Measurements from ENCODE around the gene BMP4. TPM values are rescaled to one million over a fixed set of nuclear protein-coding genes. Genes with fewer than 3 reads are reported as not detected.
A peak's percentile ranks its signal among the peaks of the same experiment; 100 is the strongest.

Gene BMP4
- total RNA-seq, 1 experiment from 2014 or later, result 13.5 TPM

- H3K36me3 ChIP-seq, result no peaks in the 10 kb centered on the region
- DNase-seq, result no peak
- H3K9me3 ChIP-seq, result no peaks in the 10 kb centered on the region
- H3K4me3 ChIP-seq, result peak overlapping the region; percentile 62
- no peaks in the 10 kb centered on the region for H3K27me3 ChIP-seq
Measured at GRCh38 chr14:53951627-53952303, 4.9 kb downstream of the BMP4 start.

DNA sequence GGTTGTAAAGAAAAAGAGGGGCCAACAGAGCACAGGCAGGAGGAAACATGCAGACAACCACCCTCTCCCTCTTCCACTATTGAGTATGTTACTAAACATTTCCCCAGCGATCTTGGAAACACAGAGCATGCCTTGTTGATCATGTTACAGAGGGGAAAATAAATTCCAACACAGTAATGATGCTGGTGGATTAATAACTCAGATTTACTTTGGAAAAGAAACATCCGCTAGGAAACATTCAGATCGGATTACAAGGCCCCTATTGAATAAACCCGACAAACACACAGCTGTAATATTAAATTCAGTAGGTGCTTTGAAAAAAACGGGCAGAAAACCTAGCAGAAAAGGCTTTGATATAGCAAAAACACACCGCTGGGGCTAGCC is 5.4 kb downstream of the BMP4 start:
- no peaks in the 10 kb centered on the region for H3K9me3 ChIP-seq
- H3K27me3 ChIP-seq, result no peaks in the 10 kb centered on the region
- no peaks in the 10 kb centered on the region for H3K36me3 ChIP-seq
- H3K4me3 ChIP-seq, result peak overlapping the region; percentile 62
- no peak for DNase-seq

- H3K9me3 ChIP-seq, result no peaks in the 10 kb centered on the region
- no peak for DNase-seq
- H3K36me3 ChIP-seq, result no peaks in the 10 kb centered on the region
- no peaks in the 10 kb centered on the region for H3K27me3 ChIP-seq
- H3K4me3 ChIP-seq, result no peak overlapping the region
Measured at GRCh38 chr14:53950031-53950793, 6.4 kb downstream of the BMP4 start.

- no peak for DNase-seq
- H3K27me3 ChIP-seq, result no peaks in the 10 kb centered on the region
Measured at GRCh38 chr14:53949201-53949600, 7.4 kb downstream of the BMP4 start.

GRCh38 chr14:53948205-53948884 is 8.3 kb downstream of the BMP4 start:
- no peak for DNase-seq

More at GRCh38 chr14:53949201-53949600, 7.4 kb downstream of the BMP4 start:
- Histone ChIP-seq H3K9me3 (no peaks in the 10 kb centered on the region), H3K4me3 (no peak overlapping the region), H3K36me3 (no peaks in the 10 kb centered on the region)

DNA sequence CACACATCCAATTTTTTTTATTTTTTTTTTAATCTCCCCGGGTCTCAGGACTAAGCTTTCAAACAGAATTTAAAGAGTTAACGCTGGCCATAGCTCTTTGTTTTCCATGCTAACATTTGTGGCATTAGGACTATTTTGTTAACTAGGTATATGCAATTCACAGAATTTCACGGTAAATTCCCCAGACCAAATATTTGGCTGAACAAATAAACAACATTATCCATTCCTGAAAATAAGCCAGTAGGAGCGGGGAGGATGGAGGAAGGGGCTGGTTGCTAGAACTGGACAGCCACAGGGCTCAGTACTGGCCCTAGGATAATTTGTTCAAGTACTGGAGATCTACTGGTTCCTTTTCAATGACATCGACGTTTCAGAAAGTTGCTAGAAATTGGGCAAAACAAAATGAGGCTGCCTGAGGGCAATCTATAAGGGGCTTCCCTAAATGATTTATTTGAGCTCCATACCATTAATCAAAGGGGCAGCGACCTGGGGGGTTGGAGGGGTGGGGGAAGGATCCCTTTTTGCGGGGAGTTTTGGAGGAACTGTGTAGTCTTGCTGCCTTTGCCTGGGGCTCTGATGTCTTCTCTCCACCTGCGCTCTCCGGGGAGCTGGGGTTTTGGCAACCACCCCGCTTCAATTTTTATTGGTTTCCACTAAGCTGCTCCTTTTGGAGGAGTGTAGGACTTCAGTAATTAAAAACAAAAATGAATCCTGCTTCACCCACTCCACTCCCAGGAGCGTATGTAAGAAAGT is 9.0 kb downstream of the BMP4 start:
- no peak for DNase-seq
- no peaks in the 10 kb centered on the region for H3K36me3 ChIP-seq
- no peaks in the 10 kb centered on the region for H3K27me3 ChIP-seq
- H3K9me3 ChIP-seq, result no peaks in the 10 kb centered on the region
- H3K4me3 ChIP-seq, result no peak overlapping the region

More at GRCh38 chr14:53948205-53948884, 8.3 kb downstream of the BMP4 start:
- H3K4me3 ChIP-seq, result no peak overlapping the region
- no peaks in the 10 kb centered on the region for H3K27me3 ChIP-seq
- no peaks in the 10 kb centered on the region for H3K36me3 ChIP-seq
- H3K9me3 ChIP-seq, result no peaks in the 10 kb centered on the region

DNA sequence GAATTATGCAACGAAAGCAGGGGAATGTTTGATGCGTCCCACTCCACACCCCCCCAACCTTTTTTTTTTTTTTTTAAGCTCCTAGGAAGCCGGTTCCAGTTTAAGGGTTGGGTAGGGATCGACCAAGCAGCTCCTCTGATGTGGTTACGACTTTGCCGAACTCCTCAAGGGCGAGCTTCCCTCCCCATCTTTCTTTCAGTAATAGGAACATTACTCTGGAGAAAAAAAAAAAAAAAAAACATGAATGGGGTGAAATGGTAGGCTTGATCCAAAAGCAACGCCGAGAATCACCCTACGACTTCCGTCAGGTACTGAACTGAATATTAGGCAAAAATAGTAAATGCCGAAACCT is 9.6 kb downstream of the BMP4 start:
- no peaks in the 10 kb centered on the region for H3K9me3 ChIP-seq
- H3K4me3 ChIP-seq, result no peak overlapping the region
- DNase-seq, result no peak
- H3K27me3 ChIP-seq, result no peaks in the 10 kb centered on the region
- H3K36me3 ChIP-seq, result no peaks in the 10 kb centered on the region

DNA sequence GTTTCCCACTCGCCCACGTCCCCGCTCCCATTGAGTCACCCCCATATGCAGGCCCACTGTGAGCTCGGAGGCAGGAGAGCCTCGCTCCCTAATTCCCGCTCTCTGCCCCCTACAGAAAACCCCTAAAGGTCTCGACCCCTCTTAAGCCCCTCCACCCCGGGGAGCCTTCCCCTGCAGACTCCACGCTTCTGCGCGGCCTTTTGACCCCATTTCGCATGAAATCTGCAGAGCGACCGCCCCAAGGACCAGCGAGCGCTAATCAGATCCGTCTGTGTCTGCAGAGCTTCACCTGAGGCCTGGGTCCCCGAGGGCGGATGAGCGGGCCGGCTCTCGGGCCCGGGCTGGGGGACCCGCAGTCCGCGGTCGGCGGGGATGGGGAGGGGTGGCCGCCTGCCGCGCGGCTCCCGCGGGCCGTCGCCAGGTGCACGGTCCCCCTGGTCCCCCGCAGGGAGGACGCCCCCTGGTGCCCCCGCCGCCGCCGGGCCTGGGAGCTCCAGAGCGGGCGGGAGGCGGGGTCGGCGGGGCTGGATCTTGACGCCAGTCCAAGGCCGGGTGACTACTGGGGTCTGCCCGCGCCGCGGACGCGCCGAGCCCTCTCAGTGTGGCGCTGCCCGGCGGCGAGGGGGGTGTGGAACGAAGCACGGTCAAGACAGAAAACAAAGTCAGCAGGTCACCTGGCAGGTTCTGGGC is 10.1 kb downstream of the BMP4 start:
- H3K36me3 ChIP-seq, result no peaks in the 10 kb centered on the region
- H3K27me3 ChIP-seq, result no peaks in the 10 kb centered on the region
- no peak overlapping the region for H3K4me3 ChIP-seq
- no peaks in the 10 kb centered on the region for H3K9me3 ChIP-seq
- no peak for DNase-seq

- H3K9me3 ChIP-seq, result no peaks in the 10 kb centered on the region
- DNase-seq, result no peak
- no peaks in the 10 kb centered on the region for H3K27me3 ChIP-seq
- H3K4me3 ChIP-seq, result no peak overlapping the region
- H3K36me3 ChIP-seq, result no peaks in the 10 kb centered on the region
Measured at GRCh38 chr14:53946071-53946403, 10.6 kb downstream of the BMP4 start.

GRCh38 chr14:53943751-53944083 is 12.9 kb downstream of the BMP4 start:
- no peak for DNase-seq
- Histone ChIP-seq H3K27me3 (no peaks in the 10 kb centered on the region), H3K4me3 (no peak overlapping the region), H3K36me3 (no peaks in the 10 kb centered on the region), H3K9me3 (no peaks in the 10 kb centered on the region)

DNA sequence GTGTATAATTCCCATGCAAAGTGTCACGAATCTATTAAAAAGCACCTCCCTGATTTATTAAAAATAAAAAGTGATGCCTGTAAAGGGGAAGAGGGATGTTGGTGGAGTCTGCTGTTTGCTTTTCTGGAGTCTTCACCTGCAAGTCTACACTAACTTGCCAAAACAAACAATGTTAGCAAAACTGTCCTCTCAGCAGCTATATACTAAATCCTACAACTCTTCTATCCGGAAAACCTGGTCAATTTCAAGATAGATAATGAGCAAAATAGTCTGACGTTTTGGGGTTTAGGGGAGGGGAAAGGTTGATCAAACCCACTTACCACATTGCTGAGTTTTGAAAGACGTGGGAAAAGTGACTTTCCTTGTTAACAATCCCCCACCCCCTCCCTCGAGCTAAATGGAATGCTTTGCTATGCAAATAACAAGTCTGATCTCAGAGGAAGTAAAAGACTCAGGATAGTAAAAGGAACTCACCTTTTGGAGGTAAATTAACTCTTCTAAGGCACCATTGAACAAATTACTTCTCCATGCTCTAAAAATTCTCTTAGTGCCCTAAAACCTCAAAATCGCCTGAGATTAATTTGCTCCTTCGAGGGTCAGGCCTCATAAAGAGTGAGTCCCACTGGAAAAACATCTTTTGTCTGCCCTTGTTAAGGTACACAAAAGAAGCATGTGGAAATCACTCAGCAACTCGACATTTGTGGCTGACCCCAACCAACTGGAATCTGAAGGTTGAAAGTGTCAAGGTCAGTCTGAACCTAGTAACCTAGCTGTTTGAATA is 13.5 kb downstream of the BMP4 start:
- H3K4me3 ChIP-seq, result no peak overlapping the region
- no peaks in the 10 kb centered on the region for H3K36me3 ChIP-seq
- H3K9me3 ChIP-seq, result no peaks in the 10 kb centered on the region
- no peak for DNase-seq
- no peaks in the 10 kb centered on the region for H3K27me3 ChIP-seq

GRCh38 chr14:53938136-53938837 is 18.3 kb downstream of the BMP4 start:
- no peak for DNase-seq
- H3K9me3 ChIP-seq, result no peaks in the 10 kb centered on the region
- H3K27me3 ChIP-seq, result no peaks in the 10 kb centered on the region
- H3K36me3 ChIP-seq, result no peaks in the 10 kb centered on the region
- no peak overlapping the region for H3K4me3 ChIP-seq

- H3K27me3 ChIP-seq, result no peaks in the 10 kb centered on the region
- H3K36me3 ChIP-seq, result no peaks in the 10 kb centered on the region
- no peaks in the 10 kb centered on the region for H3K9me3 ChIP-seq
- no peak for DNase-seq
- H3K4me3 ChIP-seq, result no peak overlapping the region
Measured at GRCh38 chr14:53934778-53935414, 21.7 kb downstream of the BMP4 start.

GRCh38 chr14:53932966-53933365 is 23.7 kb downstream of the BMP4 start:
- no peak overlapping the region for H3K4me3 ChIP-seq
- no peaks in the 10 kb centered on the region for H3K27me3 ChIP-seq
- H3K9me3 ChIP-seq, result no peaks in the 10 kb centered on the region
- DNase-seq, result no peak
- no peaks in the 10 kb centered on the region for H3K36me3 ChIP-seq
